GM21423 (cell line): Measurements from ENCODE around the gene C12orf57.

ENCODE experiments used
- ATAC-seq: cut with Tn5 transposase; IDR thresholded peaks from one replicate; pipeline ENCODE4 v1.9.1; 2021; ENCODE audit warnings: mild to moderate bottlenecking, moderate library complexity; ENCODE audit not compliant: unreplicated experiment

Gene C12orf57

GRCh38 chr12:6987956-6988553, 44.2 kb downstream of the C12orf57 start:
- ATAC-seq: no peak
